K562 (cell line): Measurements from ENCODE around the gene FASTKD3. TPM values are rescaled to one million over a fixed set of nuclear protein-coding genes. Genes with fewer than 3 reads are reported as not detected.

Experiments used
- ATAC-seq: fragments of 200-7000 bp; cut with Tn5 transposase; 3 replicates; pipeline ENCODE4 v1.9.1; 2020; ENCODE audit warnings: moderate library complexity
- BruUV-seq: library from RNA; stranded (reverse); fragments of 400-500 nt; replicated peaks from 2 replicates; lab custom pipeline; 2021; lab: Mats Ljungman, UMichigan
- CTCF ChIA-PET: fragments of 300-600 bp; formaldehyde crosslinking; extraction: SDS; loops from one replicate; lab custom pipeline; 2021; ENCODE audit warnings: low intra/inter-chr PET ratio; lab: Yijun Ruan, JAX
- POLR2A ChIA-PET: fragments of 300-600, 350-650 bp; sonication (Branson Sonifier 250); formaldehyde crosslinking; extraction: SDS; loops from one replicate; lab custom pipeline; 2021; ENCODE audit warnings: antibody characterized with exemption, inconsistent platforms; lab: Yijun Ruan, JAX
- DNase-seq, 4 experiments: peaks; one replicate each; pipeline versions ENCODE4 v3.0.0 to v3.0.0-alpha.2; 2011 to 2018; ENCODE audit warnings: low spot score in 3 of 4, mixed read lengths in 3 of 4; ENCODE audit errors: extremely low read depth in 1 of 4
- FAIRE-seq: peaks from 2 replicates; lab custom pipeline; 2011; peaks lifted over from hg19 to GRCh38; lab: Jason Lieb, UNC
- H2AFZ ChIP-seq: 2 replicates; pipeline ENCODE4 v1.6.0; 2011; ENCODE audit warnings: low read depth, low read length, control low read depth, inconsistent platforms
- H3K27ac ChIP-seq: fragments of 200-600 bp; 3 replicates; pipeline ENCODE4 v1.8.0; 2011; ENCODE audit warnings: low read depth, mild to moderate bottlenecking, control low read depth, inconsistent platforms, low read length, moderate library complexity, mixed read lengths; ENCODE audit errors: extremely low read depth
- H3K27me3 ChIP-seq, 2 experiments: fragments of 300-600 bp in 1 of 2; 2 replicates in 1 of 2; 3 replicates in 1 of 2; pipeline versions ENCODE4 v1.6.0 to v1.8.0; 2011; ENCODE audit warnings: inconsistent platforms in 2 of 2, low read length in 2 of 2, mild to moderate bottlenecking in 1 of 2, mixed read lengths in 1 of 2, moderate library complexity in 1 of 2; ENCODE audit not compliant: control insufficient read depth in 2 of 2, insufficient read depth in 2 of 2
- H3K36me3 ChIP-seq: fragments of 300-600 bp; 3 replicates; pipeline ENCODE4 v1.8.0; 2011; ENCODE audit warnings: mild to moderate bottlenecking, low read length, inconsistent platforms; ENCODE audit not compliant: control insufficient read depth, insufficient read depth
- H3K4me1 ChIP-seq, 2 experiments: fragments of 200-600 bp in 1 of 2; replicated peaks in 1 of 2; 2 replicates in 1 of 2; 3 replicates in 1 of 2; pipeline versions ENCODE4 v1.5.1 to v1.8.0; 2011; ENCODE audit warnings: inconsistent platforms in 2 of 2, low read length in 2 of 2, mild to moderate bottlenecking in 1 of 2, mixed read lengths in 1 of 2, moderate library complexity in 1 of 2; ENCODE audit not compliant: control insufficient read depth in 2 of 2, insufficient read depth in 2 of 2
- H3K4me2 ChIP-seq: 2 replicates; pipeline ENCODE4 v1.6.1; 2011; ENCODE audit warnings: low read length, control low read depth, inconsistent platforms, mixed read lengths; ENCODE audit not compliant: insufficient read depth
- H3K4me3 ChIP-seq: fragments of 200-600 bp; sonication (generic), shearing (Covaris generic); 2 replicates; pipeline ENCODE4 v1.5.1; 2016; ENCODE audit warnings: control low read depth, inconsistent platforms
- H3K79me2 ChIP-seq: fragments of 200-600 bp; 3 replicates; pipeline ENCODE4 v1.8.0; 2011; ENCODE audit warnings: low read length, inconsistent platforms; ENCODE audit not compliant: control insufficient read depth, insufficient read depth
- H3K9ac ChIP-seq, 2 experiments: 2 replicates each; pipeline versions ENCODE4 v1.6.0 to v1.6.1; 2011; ENCODE audit warnings: low read depth in 2 of 2, low read length in 2 of 2, control low read depth in 1 of 2, inconsistent platforms in 1 of 2, mild to moderate bottlenecking in 1 of 2, mixed read lengths in 1 of 2; ENCODE audit not compliant: insufficient read depth in 1 of 2
- H3K9me1 ChIP-seq: one replicate; pipeline ENCODE4 v1.6.0; 2011; ENCODE audit warnings: inconsistent platforms, mild to moderate bottlenecking, low read length, moderate library complexity; ENCODE audit not compliant: control insufficient read depth, insufficient read depth
- H3K9me3 ChIP-seq: replicated peaks from 2 replicates; pipeline ENCODE4 v1.5.1; 2011; ENCODE audit warnings: low read depth, low read length, inconsistent platforms; ENCODE audit not compliant: control insufficient read depth, insufficient read depth
- H4K20me1 ChIP-seq: replicated peaks from 2 replicates; pipeline ENCODE4 v1.6.1; 2011; ENCODE audit warnings: low read length, inconsistent platforms, mixed read lengths; ENCODE audit not compliant: control insufficient read depth, insufficient read depth
- ADNP ChIP-seq: fragments of 200-800 bp; sonication (Bioruptor generic); IDR thresholded peaks from 2 replicates; pipeline ENCODE4 v1.6.1; 2016; ENCODE audit warnings: missing genetic modification characterization, missing compliant biosample characterization
- CTBP1 ChIP-seq: fragments of 450-650 bp; IDR thresholded peaks from 2 replicates; pipeline ENCODE4 v1.6.1; 2016; ENCODE audit warnings: borderline replicate concordance
- HOMEZ ChIP-seq: fragments of 250-450 bp; sonication (Bioruptor Pico); IDR thresholded peaks from 2 replicates; pipeline ENCODE4 v1.4.0; 2020; ENCODE audit warnings: mild to moderate bottlenecking, moderate library complexity
- KLF10 ChIP-seq: fragments of 250-450 bp; sonication (Bioruptor Pico); IDR thresholded peaks from 2 replicates; pipeline ENCODE4 v1.6.1; 2021; ENCODE audit warnings: matching md5 sums
- OTX1 ChIP-seq: fragments of 450-650 bp; formaldehyde crosslinking; IDR thresholded peaks from 2 replicates; pipeline ENCODE4 v1.4.0; 2022; ENCODE audit warnings: mild to moderate bottlenecking
- ZBTB11 ChIP-seq, 3 experiments: fragments of 200-800 bp in 1 of 3; fragments of 250-450 bp in 1 of 3; fragments of 450-650 bp in 1 of 3; sonication (Bioruptor Pico) in 1 of 3; sonication (Bioruptor generic) in 1 of 3; formaldehyde crosslinking in 1 of 3; IDR thresholded peaks; 2 replicates each; pipeline versions ENCODE4 v1.6.1 to v1.8.0; 2016 to 2022; ENCODE audit warnings: mild to moderate bottlenecking in 2 of 3, missing genetic modification characterization in 2 of 3, missing compliant biosample characterization in 1 of 3, moderate library complexity in 1 of 3
- ZNF217 ChIP-seq: sonication (generic); formaldehyde crosslinking; IDR thresholded peaks from 2 replicates; pipeline ENCODE4 v1.8.0; 2022; ENCODE audit warnings: mild to moderate bottlenecking, missing genetic modification reagents
- ZNF592 ChIP-seq: fragments of 450-650 bp; IDR thresholded peaks from 2 replicates; pipeline ENCODE4 v1.6.1; 2017; ENCODE audit warnings: antibody characterized with exemption, mild to moderate bottlenecking
- WGBS: fragments of 100-300 bp; shearing (Covaris generic); methylation state at CpG from one replicate; pipeline ENCODE4 v1.1.6; 2016; ENCODE audit warnings: low coverage, mixed read lengths; ENCODE audit not compliant: insufficient coverage; ENCODE audit errors: missing lambda C conversion rate; 5-methylcytosine and 5-hydroxymethylcytosine counted together
- in situ Hi-C: fragments of 300-500 bp; cut with MboI; formaldehyde crosslinking; loops from 4 replicates; pipeline ENCODE4 v1.15.0; 2018; ENCODE audit warnings: inconsistent platforms, mixed read lengths
- intact Hi-C: fragments of 100-400 bp; cut with micrococcal nuclease; formaldehyde crosslinking; loops from 2 replicates; pipeline ENCODE4 v1.14.2; 2022
- polyA plus RNA-seq, 8 experiments: library from polyadenylated mRNA; depleted of rRNA in 4 of 8; stranded (reverse) in 5 of 8; unstranded in 3 of 8; fragments of >200 nt; fragmentation: Nextera tagmentation in 2 of 8; fragmentation: Illumina TruSeq in 1 of 8; extraction: Ambion mirVana in 2 of 8; extraction: Trizol in 1 of 8; gene quantifications; 2 replicates each; pipeline versions ENCODE4 v1.2.1 to v1.2.3, GENCODE V29; 2011 to 2014; ENCODE audit warnings: inconsistent platforms in 1 of 8, missing spikeins in 1 of 8
- total RNA-seq, 7 experiments: library from RNA; depleted of rRNA in 6 of 7; stranded (reverse); fragments of >200 nt in 6 of 7; fragmentation: Illumina TruSeq in 2 of 7; extraction: Trizol in 2 of 7; gene quantifications; 2 replicates each; pipeline versions ENCODE4 v1.2.1 to v1.2.3, GENCODE V29; 2011 to 2021; ENCODE audit warnings: low replicate concordance in 1 of 7
- TF ChIP-seq, protein P1 (sequence below): fragments of 450-650 bp; IDR thresholded peaks from 2 replicates; pipeline ENCODE4 v1.6.1; 2016; ENCODE audit warnings: mild to moderate bottlenecking

FASTKD3 gene
- total and polyA plus RNA-seq, 9 of the 15 experiments (the other 6 are each of a cell fraction or from before 2014, with no cell fraction given): 17.1 to 149 (median 47.5) TPM

GRCh38 chr5:7849681-7850394 lies 19.0 kb downstream of the FASTKD3 start:
- Histone ChIP-seq H3K9me3 (no peaks in the 10 kb centered on the region), H3K9ac (no peak overlapping the region), H3K79me2 (no peaks in the 10 kb centered on the region), H3K9me1 (no peaks in the 10 kb centered on the region), H3K27me3 (peaks cover 10 to 24% of the 10 kb centered on the region in 2 experiments; a peak in 2 of 5 replicates), H3K4me2 (no peak overlapping the region), H4K20me1 (no peaks in the 10 kb centered on the region), H3K4me1 (peaks cover 0 to 4% of the 10 kb centered on the region in 2 experiments; a peak in 1 of 5 replicates), H3K27ac (no peak overlapping the region), H2AFZ (no peak overlapping the region), H3K36me3 (no peaks in the 10 kb centered on the region), H3K4me3 (no peak overlapping the region)
- in situ Hi-C loops: no loop called here
- DNase-seq (no peak), FAIRE-seq (no peak), ATAC-seq (no peak)
- no TSS peak for BruUV-seq
- intact Hi-C loops: no loop called here
- ChIA-PET POLR2A (no interaction called here), CTCF (no interaction called here)
- WGBS: 47% methylated on average over 31 of the region's 44 CpGs
- TF ChIP-seq ZNF217 (CRISPR knock-in tag) (no peak), OTX1 (CRISPR knock-in tag) (no peak), HOMEZ (no peak), CTBP1 (no peak), KLF10 (CRISPR knock-in tag) (no peak), ZNF592 (no peak), ADNP (tag) (no peak), ZBTB11 (CRISPR knock-in tag; IDR thresholded peaks at IDR 0.05) (no peak)
- TF ChIP-seq, protein P1, sequence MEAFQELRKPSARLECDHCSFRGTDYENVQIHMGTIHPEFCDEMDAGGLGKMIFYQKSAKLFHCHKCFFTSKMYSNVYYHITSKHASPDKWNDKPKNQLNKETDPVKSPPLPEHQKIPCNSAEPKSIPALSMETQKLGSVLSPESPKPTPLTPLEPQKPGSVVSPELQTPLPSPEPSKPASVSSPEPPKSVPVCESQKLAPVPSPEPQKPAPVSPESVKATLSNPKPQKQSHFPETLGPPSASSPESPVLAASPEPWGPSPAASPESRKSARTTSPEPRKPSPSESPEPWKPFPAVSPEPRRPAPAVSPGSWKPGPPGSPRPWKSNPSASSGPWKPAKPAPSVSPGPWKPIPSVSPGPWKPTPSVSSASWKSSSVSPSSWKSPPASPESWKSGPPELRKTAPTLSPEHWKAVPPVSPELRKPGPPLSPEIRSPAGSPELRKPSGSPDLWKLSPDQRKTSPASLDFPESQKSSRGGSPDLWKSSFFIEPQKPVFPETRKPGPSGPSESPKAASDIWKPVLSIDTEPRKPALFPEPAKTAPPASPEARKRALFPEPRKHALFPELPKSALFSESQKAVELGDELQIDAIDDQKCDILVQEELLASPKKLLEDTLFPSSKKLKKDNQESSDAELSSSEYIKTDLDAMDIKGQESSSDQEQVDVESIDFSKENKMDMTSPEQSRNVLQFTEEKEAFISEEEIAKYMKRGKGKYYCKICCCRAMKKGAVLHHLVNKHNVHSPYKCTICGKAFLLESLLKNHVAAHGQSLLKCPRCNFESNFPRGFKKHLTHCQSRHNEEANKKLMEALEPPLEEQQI: no peak
